HepG2 (cell line): ENCODE measurements around the gene ZNF763. TPM values are rescaled to one million over a fixed set of nuclear protein-coding genes. Genes with fewer than 3 reads are reported as not detected.

Experiments
- ATAC-seq: fragments of 200-7000 bp; cut with Tn5 transposase; 3 replicates; pipeline ENCODE4 v1.9.1; 2020; ENCODE audit warnings: mild to moderate bottlenecking, moderate library complexity
- BruUV-seq: library from RNA; stranded (reverse); fragments of 400-500 nt; replicated peaks from 2 replicates; lab custom pipeline; 2021; lab: Mats Ljungman, UMichigan
- CTCF ChIA-PET: fragments of 300-600 bp; formaldehyde crosslinking; extraction: SDS; loops from one replicate; lab custom pipeline; 2021; ENCODE audit warnings: low total read pairs, inconsistent platforms, low intra/inter-chr PET ratio; lab: Yijun Ruan, JAX
- POLR2A ChIA-PET: fragments of 350-600 bp; sonication (Branson Sonifier 250); formaldehyde crosslinking; loops from one replicate; lab custom pipeline; 2020; ENCODE audit warnings: antibody characterized with exemption, inconsistent platforms; lab: Yijun Ruan, JAX
- DNase-seq: peaks from one replicate; pipeline ENCODE4 v3.0.0-alpha.2; 2015; ENCODE audit warnings: low spot score
- FAIRE-seq: peaks from 3 replicates; lab custom pipeline; 2011; peaks lifted over from hg19 to GRCh38; lab: Jason Lieb, UNC
- H2AFZ ChIP-seq: one replicate; pipeline ENCODE4 v1.6.1; 2011; ENCODE audit warnings: low read length, inconsistent platforms
- H3K27ac ChIP-seq: fragments of 300-600 bp; 3 replicates; pipeline ENCODE4 v1.8.0; 2011; ENCODE audit warnings: mixed run types, mild to moderate bottlenecking, mixed read lengths, low read length, inconsistent platforms; ENCODE audit not compliant: insufficient read depth; ENCODE audit errors: extremely low read length
- H3K27me3 ChIP-seq, 2 experiments: fragments of 200-600 bp in 1 of 2; 2 replicates in 1 of 2; 3 replicates in 1 of 2; pipeline versions ENCODE4 v1.6.0 to v1.8.0; 2011; ENCODE audit warnings: low read length in 2 of 2, mild to moderate bottlenecking in 2 of 2, moderate library complexity in 2 of 2, inconsistent platforms in 1 of 2; ENCODE audit not compliant: insufficient read depth in 2 of 2, control insufficient read depth in 1 of 2
- H3K36me3 ChIP-seq, 2 experiments: fragments of 200-600 bp in 1 of 2; replicated peaks in 1 of 2; 2 replicates in 1 of 2; 3 replicates in 1 of 2; pipeline versions ENCODE4 v1.5.1 to v1.8.0; 2011; ENCODE audit warnings: low read length in 2 of 2, inconsistent platforms in 1 of 2; ENCODE audit not compliant: insufficient read depth in 2 of 2, control insufficient read depth in 1 of 2
- H3K4me1 ChIP-seq: 2 replicates; pipeline ENCODE4 v1.5.1; 2012; ENCODE audit warnings: low read length, inconsistent platforms; ENCODE audit not compliant: insufficient read depth
- H3K4me2 ChIP-seq: 2 replicates; pipeline ENCODE4 v1.6.0; 2011; ENCODE audit warnings: low read depth, low read length, inconsistent platforms
- H3K4me3 ChIP-seq, 3 experiments: fragments of 200-600 bp in 1 of 3; sonication (generic), shearing (Covaris generic) in 1 of 3; replicated peaks in 1 of 3; 2 replicates each; pipeline ENCODE4 v1.5.1; 2011 to 2016; ENCODE audit warnings: low read length in 3 of 3, inconsistent platforms in 2 of 3, low read depth in 2 of 3, mild to moderate bottlenecking in 2 of 3, control low read depth in 1 of 3, mixed read lengths in 1 of 3; ENCODE audit not compliant: insufficient read depth in 1 of 3
- H3K79me2 ChIP-seq: one replicate; pipeline ENCODE4 v1.6.1; 2011; ENCODE audit warnings: low read length, inconsistent platforms; ENCODE audit not compliant: insufficient read depth
- H3K9ac ChIP-seq: 2 replicates; pipeline ENCODE4 v1.6.0; 2011; ENCODE audit warnings: mild to moderate bottlenecking, low read depth, low read length, inconsistent platforms; ENCODE audit not compliant: insufficient read depth
- H3K9me3 ChIP-seq: 2 replicates; pipeline ENCODE4 v1.5.1; 2012; ENCODE audit warnings: mild to moderate bottlenecking, low read length
- H4K20me1 ChIP-seq: 2 replicates; pipeline ENCODE4 v1.6.0; 2011; ENCODE audit warnings: inconsistent platforms, mild to moderate bottlenecking, low read length, moderate library complexity; ENCODE audit not compliant: insufficient read depth
- BCL6 ChIP-seq: IDR thresholded peaks from 2 replicates; pipeline ENCODE4 v1.6.1; 2016; ENCODE audit warnings: missing genetic modification reagents, missing compliant biosample characterization
- CENPT ChIP-seq: sonication (generic); formaldehyde crosslinking; IDR thresholded peaks from 2 replicates; pipeline ENCODE4 v1.8.0; 2022; ENCODE audit warnings: low read depth, mild to moderate bottlenecking, moderate library complexity, missing genetic modification reagents
- MAFK ChIP-seq, 2 experiments: IDR thresholded peaks in 1 of 2; conservative IDR thresholded peaks in 1 of 2; 2 replicates each; pipeline ENCODE4 v1.6.1; 2011; ENCODE audit warnings: improper control_type of control experiment in 2 of 2, low read length in 2 of 2
- NR1H2 ChIP-seq: sonication (generic); formaldehyde crosslinking; IDR thresholded peaks from 2 replicates; pipeline ENCODE4 v1.8.1; 2022; ENCODE audit warnings: low read depth, missing genetic modification reagents, borderline replicate concordance
- RAD21 ChIP-seq: fragments of 450-650 bp; formaldehyde crosslinking; IDR thresholded peaks from 2 replicates; pipeline ENCODE4 v1.5.0; 2020; ENCODE audit warnings: mild to moderate bottlenecking
- SIX1 ChIP-seq: sonication (generic); formaldehyde crosslinking; IDR thresholded peaks from 2 replicates; pipeline ENCODE4 v1.4.0; 2020; ENCODE audit warnings: missing genetic modification reagents, borderline replicate concordance
- STAG1 ChIP-seq: sonication (generic); formaldehyde crosslinking; IDR thresholded peaks from 2 replicates; pipeline ENCODE4 v1.4.0; 2020; ENCODE audit warnings: missing genetic modification reagents
- ZNF160 ChIP-seq: sonication (generic); formaldehyde crosslinking; IDR thresholded peaks from 2 replicates; pipeline ENCODE4 v1.8.0; 2022; ENCODE audit warnings: mild to moderate bottlenecking, inconsistent platforms, missing genetic modification reagents
- ZNF567 ChIP-seq: sonication (generic); formaldehyde crosslinking; IDR thresholded peaks from 2 replicates; pipeline ENCODE4 v1.8.1; 2023; ENCODE audit warnings: mild to moderate bottlenecking, missing genetic modification reagents, borderline replicate concordance
- WGBS: methylation state at CpG from one replicate; pipeline ENCODE4 v1.1.6; 2017; ENCODE audit warnings: low lambda C conversion rate; 5-methylcytosine and 5-hydroxymethylcytosine counted together
- in situ Hi-C: cut with HindIII; loops from 2 replicates; pipeline ENCODE4 v1.10.0; 2017; ENCODE audit warnings: low pct_unique_long_range_greater_than_20kb; ENCODE audit not compliant: extremely low pct_ligation_motif_present
- intact Hi-C: fragments of 100-400 bp; cut with micrococcal nuclease; formaldehyde crosslinking; loops from one replicate; pipeline ENCODE4 v1.10.0; 2022; ENCODE audit not compliant: unreplicated experiment
- polyA plus RNA-seq, 8 experiments: library from polyadenylated mRNA; depleted of rRNA in 3 of 8; stranded (reverse) in 7 of 8; unstranded in 1 of 8; fragments of >200 nt; fragmentation: Illumina TruSeq in 4 of 8; extraction: Trizol in 4 of 8; gene quantifications; 2 replicates each; pipeline versions ENCODE4 v1.2.1 to v1.2.3, GENCODE V29; 2011 to 2016; ENCODE audit warnings: low read depth in 4 of 8, missing spikeins in 1 of 8, mixed read lengths in 1 of 8; ENCODE audit not compliant: insufficient read depth in 1 of 8
- total RNA-seq, 5 experiments: library from RNA; depleted of rRNA; stranded (reverse); fragments of >200 nt; fragmentation: Illumina TruSeq; extraction: Trizol; gene quantifications; 2 replicates each; pipeline ENCODE4 v1.2.3, GENCODE V29; 2016; ENCODE audit warnings: low read depth in 1 of 5
- TF ChIP-seq, protein P1 (sequence below): sonication (generic); formaldehyde crosslinking; IDR thresholded peaks from 2 replicates; pipeline ENCODE4 v1.4.0; 2020; ENCODE audit warnings: low read depth, mild to moderate bottlenecking, missing genetic modification reagents
- TF ChIP-seq, protein P2 (sequence below): sonication (generic); formaldehyde crosslinking; IDR thresholded peaks from 2 replicates; pipeline ENCODE4 v1.5.0; 2020; ENCODE audit warnings: mild to moderate bottlenecking, low read depth, missing genetic modification reagents, borderline replicate concordance

ZNF763 gene
- total and polyA plus RNA-seq, 2 of the 13 experiments (the other 11 are each of a cell fraction or from before 2014, with no cell fraction given) = 0.08 to 0.42 TPM

DNA sequence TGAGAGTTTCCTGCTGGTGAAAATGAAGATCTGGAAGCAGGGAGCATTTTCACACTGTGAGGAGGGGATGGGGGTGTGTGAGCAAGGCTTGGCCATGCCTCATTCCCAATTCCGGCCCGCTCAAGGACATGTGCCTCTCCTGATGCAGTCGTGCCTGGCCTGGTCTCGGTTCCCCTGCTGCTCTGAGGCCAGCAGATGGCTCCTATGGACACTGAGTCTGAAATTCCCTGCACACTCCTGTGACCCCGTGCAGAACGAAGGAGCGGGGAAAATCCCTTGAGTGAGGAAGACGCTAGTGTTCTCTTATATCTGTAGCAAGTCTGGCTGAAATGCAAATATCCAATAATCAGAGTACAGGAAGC lies 363 bp upstream of the ZNF763 start (continued):
- TF ChIP-seq ZNF567 (CRISPR knock-in tag) (no peak), NR1H2 (CRISPR knock-in tag) (no peak), ZNF160 (CRISPR knock-in tag) (no peak), SIX1 (no peak), RAD21 (0 out of 2 replicates have a peak, but pooled peaks have one; percentile 9), STAG1 (CRISPR knock-in tag) (peak; percentile 43), CENPT (CRISPR knock-in tag) (no peak)
- TF ChIP-seq, protein P1, sequence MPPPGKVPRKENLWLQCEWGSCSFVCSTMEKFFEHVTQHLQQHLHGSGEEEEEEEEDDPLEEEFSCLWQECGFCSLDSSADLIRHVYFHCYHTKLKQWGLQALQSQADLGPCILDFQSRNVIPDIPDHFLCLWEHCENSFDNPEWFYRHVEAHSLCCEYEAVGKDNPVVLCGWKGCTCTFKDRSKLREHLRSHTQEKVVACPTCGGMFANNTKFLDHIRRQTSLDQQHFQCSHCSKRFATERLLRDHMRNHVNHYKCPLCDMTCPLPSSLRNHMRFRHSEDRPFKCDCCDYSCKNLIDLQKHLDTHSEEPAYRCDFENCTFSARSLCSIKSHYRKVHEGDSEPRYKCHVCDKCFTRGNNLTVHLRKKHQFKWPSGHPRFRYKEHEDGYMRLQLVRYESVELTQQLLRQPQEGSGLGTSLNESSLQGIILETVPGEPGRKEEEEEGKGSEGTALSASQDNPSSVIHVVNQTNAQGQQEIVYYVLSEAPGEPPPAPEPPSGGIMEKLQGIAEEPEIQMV (CRISPR knock-in tag) = no peak

DNA sequence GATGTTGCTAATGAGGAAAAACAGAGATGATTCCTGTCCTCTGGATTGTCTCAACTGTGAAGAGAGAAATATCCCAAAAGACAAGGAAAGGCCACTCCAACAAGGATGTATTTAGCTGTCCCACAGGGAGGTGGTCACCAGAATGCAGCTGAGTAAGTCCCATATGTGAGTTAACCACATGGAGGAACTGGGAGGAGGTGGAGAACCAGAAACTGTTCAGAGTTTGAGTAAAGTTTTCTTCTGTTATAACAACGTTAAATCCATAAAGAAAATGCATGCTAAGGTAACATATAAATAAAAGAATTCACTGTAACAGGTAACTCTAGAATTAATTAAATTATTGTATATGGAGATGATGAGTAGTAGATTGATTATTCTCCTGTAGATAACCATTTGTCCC lies 5.3 kb downstream of the ZNF763 start:
- H3K27ac ChIP-seq = no peak overlapping the region
- intact Hi-C loops (no loop called here), in situ Hi-C loops (no loop called here)
- H3K79me2 ChIP-seq = no peaks in the 10 kb centered on the region
- FAIRE-seq (no peak), DNase-seq (no peak), ATAC-seq (no peak)
- H3K27me3 ChIP-seq = no peaks in the 10 kb centered on the region
- H3K4me2 ChIP-seq = no peak overlapping the region
- no peaks in the 10 kb centered on the region for H3K9me3 ChIP-seq
- H4K20me1 ChIP-seq = no peaks in the 10 kb centered on the region
- TF ChIP-seq MAFK (conservative IDR thresholded peaks at IDR 0.05 in 1 of 2, IDR thresholded peaks at IDR 0.05 in 1 of 2; ENCODE audit: low read length in 2 of 2) (no peak), BCL6 (CRISPR knock-in tag) (no peak)
- TF ChIP-seq, protein P2, sequence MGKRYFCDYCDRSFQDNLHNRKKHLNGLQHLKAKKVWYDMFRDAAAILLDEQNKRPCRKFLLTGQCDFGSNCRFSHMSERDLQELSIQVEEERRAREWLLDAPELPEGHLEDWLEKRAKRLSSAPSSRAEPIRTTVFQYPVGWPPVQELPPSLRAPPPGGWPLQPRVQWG (CRISPR knock-in tag) = no peak
- ChIA-PET CTCF (no interaction called here), POLR2A (no interaction called here)
- 10% methylated on average over 1 of the region's 1 CpG for WGBS
- no peak overlapping the region for H3K4me3 ChIP-seq
- peaks cover 5% of the 10 kb centered on the region for H3K4me1 ChIP-seq
- no peak overlapping the region for H3K9ac ChIP-seq
- H2AFZ ChIP-seq = no peak overlapping the region
- no TSS peak for BruUV-seq
- no peaks in the 10 kb centered on the region for H3K36me3 ChIP-seq
